SKM-1 (cell line): ENCODE results near the gene RNF180.

Experiments
- DNase-seq: peaks from one replicate; lab custom pipeline; 2025; ENCODE audit not compliant: unreplicated experiment; lab: John Stamatoyannopoulos, UW

RNF180 gene, protein sequence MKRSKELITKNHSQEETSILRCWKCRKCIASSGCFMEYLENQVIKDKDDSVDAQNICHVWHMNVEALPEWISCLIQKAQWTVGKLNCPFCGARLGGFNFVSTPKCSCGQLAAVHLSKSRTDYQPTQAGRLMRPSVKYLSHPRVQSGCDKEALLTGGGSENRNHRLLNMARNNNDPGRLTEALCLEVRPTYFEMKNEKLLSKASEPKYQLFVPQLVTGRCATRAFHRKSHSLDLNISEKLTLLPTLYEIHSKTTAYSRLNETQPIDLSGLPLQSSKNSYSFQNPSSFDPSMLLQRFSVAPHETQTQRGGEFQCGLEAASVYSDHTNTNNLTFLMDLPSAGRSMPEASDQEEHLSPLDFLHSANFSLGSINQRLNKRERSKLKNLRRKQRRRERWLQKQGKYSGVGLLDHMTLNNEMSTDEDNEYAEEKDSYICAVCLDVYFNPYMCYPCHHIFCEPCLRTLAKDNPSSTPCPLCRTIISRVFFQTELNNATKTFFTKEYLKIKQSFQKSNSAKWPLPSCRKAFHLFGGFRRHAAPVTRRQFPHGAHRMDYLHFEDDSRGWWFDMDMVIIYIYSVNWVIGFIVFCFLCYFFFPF

DNA sequence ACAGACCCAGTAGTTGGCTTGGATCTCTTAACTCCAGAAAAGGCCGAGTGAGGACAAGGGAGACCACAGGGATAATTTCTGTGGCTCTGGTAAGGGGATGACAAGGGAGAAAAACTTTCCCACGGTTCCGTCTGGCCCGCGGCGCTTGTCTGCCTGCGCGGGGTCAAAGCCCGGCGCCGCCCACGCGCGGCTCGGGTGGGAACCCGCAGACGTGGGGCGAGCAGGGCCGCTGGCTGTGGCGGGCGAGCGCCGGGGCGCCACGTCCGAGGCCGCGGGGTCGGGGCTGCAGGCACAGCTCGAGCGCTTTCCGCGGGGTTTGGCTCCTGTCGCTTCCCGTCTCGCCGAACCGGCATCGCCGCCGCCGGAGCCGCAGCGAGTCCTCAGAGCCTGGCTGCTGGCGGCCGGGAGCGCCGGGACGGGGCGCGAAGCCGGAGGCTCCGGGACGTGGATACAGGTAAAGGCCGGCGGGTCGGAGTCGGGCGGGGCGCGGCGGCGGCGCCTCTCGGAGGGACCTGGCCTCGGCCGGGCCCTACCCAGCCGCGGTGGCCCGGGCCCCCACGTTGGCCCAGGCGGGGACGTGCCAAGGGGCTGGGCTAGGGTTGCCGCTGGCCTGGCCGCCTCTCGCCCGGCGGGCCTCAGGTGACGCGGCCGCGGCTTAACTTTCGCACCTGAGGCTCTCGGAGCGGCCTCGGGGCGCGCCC, at the start of gene RNF180:
RNF180 (plus strand) TSS at position 344 of the 701 bp plus-strand sequence. CDS start 34,965 bp downstream, outside the sequence.
- DNase-seq = no peak

- no peak for DNase-seq
Observed at GRCh38 chr5:64125521-64125920, 40.1 kb upstream of the RNF180 start.

- no peak for DNase-seq
Observed at GRCh38 chr5:64126202-64126741, 39.4 kb upstream of the RNF180 start.

- no peak for DNase-seq
Observed at GRCh38 chr5:64140018-64140417, 25.6 kb upstream of the RNF180 start.

GRCh38 chr5:64144425-64145215, 21.0 kb upstream of the RNF180 start:
- no peak for DNase-seq

GRCh38 chr5:64145216-64145895, 20.3 kb upstream of the RNF180 start:
- DNase-seq = no peak

DNA sequence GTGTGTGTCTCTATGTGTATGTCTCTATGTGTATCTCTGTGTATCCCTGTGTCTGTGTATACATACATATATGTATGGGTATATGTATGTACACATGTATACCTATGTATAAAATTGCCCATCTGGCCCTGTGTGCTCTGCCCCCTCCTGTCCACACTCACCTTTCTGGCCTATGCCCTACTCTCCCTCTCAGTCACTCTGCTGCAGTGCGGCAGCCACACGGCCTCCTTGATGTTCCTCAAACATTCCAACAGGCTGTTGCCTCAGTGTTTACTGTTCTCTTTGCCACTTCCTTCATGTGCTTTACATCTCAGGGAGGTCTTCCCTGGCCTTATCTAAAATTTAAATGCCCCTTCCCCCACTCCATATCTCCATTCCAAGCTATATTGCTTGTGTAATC, 18.3 kb upstream of the RNF180 start:
- DNase-seq = no peak

- DNase-seq = no peak
Observed at GRCh38 chr5:64147849-64148441, 17.7 kb upstream of the RNF180 start.

DNA sequence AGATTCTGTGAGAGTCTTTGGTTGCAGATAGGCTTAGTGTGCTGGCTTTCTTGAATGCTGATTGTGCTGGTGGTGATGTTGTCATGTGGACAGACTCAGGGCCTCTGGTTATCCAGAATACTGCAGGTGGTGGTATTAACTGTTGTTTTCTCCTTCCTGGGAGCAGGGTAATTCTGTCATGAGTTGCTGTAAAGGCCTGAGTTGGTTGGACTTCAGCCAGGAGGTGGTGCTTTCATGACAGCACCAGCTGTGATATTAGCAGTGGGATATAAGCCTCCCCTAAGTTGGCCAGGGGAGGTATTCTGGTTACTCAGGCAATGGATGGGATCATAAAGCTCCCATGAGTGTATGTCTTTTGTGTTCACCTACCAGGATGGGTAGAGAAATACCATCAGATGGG, 16.4 kb upstream of the RNF180 start:
- no peak for DNase-seq

DNA sequence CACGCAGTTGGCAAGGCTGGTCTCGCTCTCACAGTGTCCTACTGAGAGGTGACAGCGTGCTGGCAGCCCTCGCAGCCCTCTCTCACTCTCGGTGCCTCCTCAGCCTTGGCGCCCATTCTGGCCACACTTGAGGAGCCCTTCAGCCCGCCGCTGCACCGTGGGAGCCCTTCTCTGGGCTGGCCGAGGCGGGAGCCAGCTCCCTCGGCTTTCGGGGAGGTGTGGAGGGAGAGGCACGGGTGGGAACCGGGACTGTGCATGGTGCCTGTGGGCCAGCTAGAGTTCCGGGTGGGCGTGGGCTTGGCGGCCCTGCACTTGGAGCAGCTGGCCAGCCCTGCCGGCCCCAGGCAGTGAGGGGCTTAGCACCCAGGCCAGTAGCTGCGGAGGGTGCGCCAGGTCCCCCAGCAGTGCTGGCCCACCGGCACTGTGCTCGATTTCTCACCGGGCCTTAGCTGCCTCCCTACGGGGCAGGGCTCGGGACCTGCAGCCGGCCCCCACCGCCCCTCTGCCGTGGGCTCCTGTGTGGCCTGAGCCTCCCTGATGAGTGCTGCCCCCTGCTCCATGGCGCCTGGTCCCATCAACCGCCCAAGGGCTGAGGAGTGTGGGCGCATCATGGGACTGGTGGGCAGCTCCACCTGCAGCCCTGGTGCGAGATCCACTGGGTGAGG, 15.7 kb upstream of the RNF180 start:
- no peak for DNase-seq

GRCh38 chr5:64156261-64156660, 9.4 kb upstream of the RNF180 start:
- no peak for DNase-seq

- no peak for DNase-seq
Observed at GRCh38 chr5:64158827-64159226, 6.8 kb upstream of the RNF180 start.

GRCh38 chr5:64160201-64160600, 5.4 kb upstream of the RNF180 start:
- DNase-seq = no peak

GRCh38 chr5:64161420-64161819, 4.2 kb upstream of the RNF180 start:
- no peak for DNase-seq

- DNase-seq = no peak
Observed at GRCh38 chr5:64163135-64163534, 2.5 kb upstream of the RNF180 start.

GRCh38 chr5:64163746-64164145, 1.9 kb upstream of the RNF180 start:
- no peak for DNase-seq

DNA sequence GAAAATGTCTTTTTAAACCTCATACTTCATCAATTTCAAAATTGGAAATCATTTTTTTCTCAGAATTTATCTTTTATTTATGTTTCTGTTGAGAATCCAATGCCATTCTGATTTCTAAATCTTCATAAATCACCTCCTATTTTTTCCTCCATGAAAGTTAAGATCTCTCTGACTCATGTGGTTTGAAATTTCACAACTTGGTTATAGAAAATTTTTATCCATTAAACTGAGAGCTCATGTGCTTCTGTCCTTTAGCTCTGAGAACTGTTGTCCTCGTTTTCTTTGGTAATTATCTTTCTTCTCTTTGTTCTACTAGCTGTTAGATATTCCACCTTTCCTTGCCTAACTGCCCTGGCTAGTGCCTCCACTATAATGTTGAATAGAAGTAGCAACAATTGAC, 1.5 kb upstream of the RNF180 start:
- no peak for DNase-seq

- DNase-seq = no peak
Observed at GRCh38 chr5:64165160-64165499, 513 bp upstream of the RNF180 start.

GRCh38 chr5:64166201-64166959, 737 bp downstream of the RNF180 start:
- no peak for DNase-seq
